Mesendoderm (in vitro differentiated cells): ENCODE results near the gene TXNIP.

ENCODE experiments used
- DNase-seq: peaks from one replicate; pipeline ENCODE4 v3.0.0; 2013
- H2AK5ac ChIP-seq: 2 replicates; pipeline ENCODE4 v1.6.1; 2013; ENCODE audit warnings: low read length, inconsistent platforms
- H2BK120ac ChIP-seq: 2 replicates; pipeline ENCODE4 v1.6.1; 2013; ENCODE audit warnings: low read depth, mild to moderate bottlenecking, low read length, moderate library complexity, mixed read lengths
- H2BK15ac ChIP-seq: replicated peaks from 2 replicates; pipeline ENCODE4 v1.6.1; 2013; ENCODE audit warnings: low read depth, mild to moderate bottlenecking, moderate library complexity
- H2BK5ac ChIP-seq: 2 replicates; pipeline ENCODE4 v1.6.1; 2013; ENCODE audit warnings: low read length, inconsistent platforms
- H3K18ac ChIP-seq: 2 replicates; pipeline ENCODE4 v1.6.1; 2013; ENCODE audit warnings: mild to moderate bottlenecking, low read length, mixed read lengths
- H3K23ac ChIP-seq: one replicate; pipeline ENCODE4 v1.6.1; 2013; ENCODE audit warnings: low read length
- H3K27ac ChIP-seq: 2 replicates; pipeline ENCODE4 v1.5.1; 2013; ENCODE audit warnings: low read depth, mild to moderate bottlenecking, inconsistent platforms, low read length, moderate library complexity
- H3K27me3 ChIP-seq: 2 replicates; pipeline ENCODE4 v1.6.1; 2013; ENCODE audit warnings: low read length, control low read depth, mild to moderate bottlenecking, inconsistent platforms; ENCODE audit not compliant: insufficient read depth, poor library complexity
- H3K36me3 ChIP-seq: 2 replicates; pipeline ENCODE4 v1.6.1; 2013; ENCODE audit warnings: low read length, inconsistent platforms; ENCODE audit not compliant: control insufficient read depth, insufficient read depth
- H3K4ac ChIP-seq: one replicate; pipeline ENCODE4 v1.6.1; 2013; ENCODE audit warnings: low read depth, mild to moderate bottlenecking, low read length, moderate library complexity
- H3K4me1 ChIP-seq: 2 replicates; pipeline ENCODE4 v1.6.1; 2013; ENCODE audit warnings: low read depth, low read length, inconsistent platforms; ENCODE audit not compliant: control insufficient read depth
- H3K4me2 ChIP-seq: 2 replicates; pipeline ENCODE4 v1.6.1; 2013; ENCODE audit warnings: low read length
- H3K4me3 ChIP-seq: 2 replicates; pipeline ENCODE4 v1.5.1; 2013; ENCODE audit warnings: mild to moderate bottlenecking, low read length
- H3K56ac ChIP-seq: one replicate; pipeline ENCODE4 v1.6.1; 2013; ENCODE audit warnings: low read length
- H3K79me1 ChIP-seq: 2 replicates; pipeline ENCODE4 v1.6.1; 2013; ENCODE audit warnings: low read length, inconsistent platforms
- H3K79me2 ChIP-seq: 2 replicates; pipeline ENCODE4 v1.6.1; 2013; ENCODE audit warnings: mild to moderate bottlenecking, low read length; ENCODE audit not compliant: control insufficient read depth, insufficient read depth
- H3K9ac ChIP-seq: 2 replicates; pipeline ENCODE4 v1.6.1; 2013; ENCODE audit warnings: low read length, inconsistent platforms
- H4K5ac ChIP-seq: one replicate; pipeline ENCODE4 v1.6.1; 2013; ENCODE audit warnings: low read length
- H4K8ac ChIP-seq: one replicate; pipeline ENCODE4 v1.6.1; 2013; ENCODE audit warnings: low read depth, mild to moderate bottlenecking, control low read depth, low read length, moderate library complexity
- WGBS: extraction: QIAGEN DNeasy Blood & Tissue Kit; methylation state at CpG from one replicate; pipeline ENCODE4 v1.1.7; 2013; ENCODE audit warnings: low lambda C conversion rate, missing lambda C conversion rate; ENCODE audit not compliant: insufficient coverage; ENCODE audit errors: extremely low coverage; 5-methylcytosine and 5-hydroxymethylcytosine counted together

Gene TXNIP

GRCh38 chr1:145991735-145992412 is 4.5 kb downstream of the TXNIP start:
- H3K56ac ChIP-seq = no peak overlapping the region
- no peak overlapping the region for H3K9ac ChIP-seq
- no peak overlapping the region for H3K23ac ChIP-seq
- no peak overlapping the region for H2BK5ac ChIP-seq
- no peak overlapping the region for H3K4me3 ChIP-seq
- no peak overlapping the region for H3K18ac ChIP-seq
- WGBS = no CpG with 5 or more reads among the region's 10 CpGs
- no peaks in the 10 kb centered on the region for H3K79me2 ChIP-seq
- H4K8ac ChIP-seq = no peak overlapping the region
- peaks cover 1% of the 10 kb centered on the region for H3K4me1 ChIP-seq
- no peak for DNase-seq
- no peak overlapping the region for H3K27ac ChIP-seq
- H3K36me3 ChIP-seq = no peaks in the 10 kb centered on the region
- no peak overlapping the region for H2BK15ac ChIP-seq
- no peaks in the 10 kb centered on the region for H3K79me1 ChIP-seq
- H3K4me2 ChIP-seq = no peak overlapping the region
- H2BK120ac ChIP-seq = no peak overlapping the region
- H3K4ac ChIP-seq = no peak overlapping the region
- no peaks in the 10 kb centered on the region for H3K27me3 ChIP-seq
- H2AK5ac ChIP-seq = no peak overlapping the region
- no peak overlapping the region for H4K5ac ChIP-seq

- H3K18ac ChIP-seq = no peak overlapping the region
- no peak overlapping the region for H3K4me2 ChIP-seq
- H3K56ac ChIP-seq = peak overlapping the region; percentile 25
- H3K4ac ChIP-seq = no peak overlapping the region
- no peak overlapping the region for H2BK120ac ChIP-seq
- DNase-seq = peak; percentile 67
- WGBS = 100% methylated on average over 1 of the region's 7 CpGs
- H3K79me2 ChIP-seq = no peaks in the 10 kb centered on the region
- H3K4me1 ChIP-seq = peaks cover under 1% of the 10 kb centered on the region
- no peaks in the 10 kb centered on the region for H3K36me3 ChIP-seq
- no peak overlapping the region for H2BK5ac ChIP-seq
- H4K8ac ChIP-seq = no peak overlapping the region
- no peaks in the 10 kb centered on the region for H3K27me3 ChIP-seq
- no peak overlapping the region for H4K5ac ChIP-seq
- H3K27ac ChIP-seq = no peak overlapping the region
- H3K4me3 ChIP-seq = no peak overlapping the region
- H2AK5ac ChIP-seq = no peak overlapping the region
- no peaks in the 10 kb centered on the region for H3K79me1 ChIP-seq
- H2BK15ac ChIP-seq = no peak overlapping the region
- no peak overlapping the region for H3K9ac ChIP-seq
- no peak overlapping the region for H3K23ac ChIP-seq
Observed at GRCh38 chr1:145990249-145990855, 6.0 kb downstream of the TXNIP start.

GRCh38 chr1:145988773-145989172 is 7.6 kb downstream of the TXNIP start:
- Histone ChIP-seq H3K79me2 (no peaks in the 10 kb centered on the region), H2BK15ac (no peak overlapping the region), H3K79me1 (no peaks in the 10 kb centered on the region), H2BK120ac (no peak overlapping the region), H4K5ac (no peak overlapping the region), H3K9ac (no peak overlapping the region), H3K18ac (no peak overlapping the region), H3K36me3 (no peaks in the 10 kb centered on the region), H3K23ac (no peak overlapping the region), H3K27me3 (no peaks in the 10 kb centered on the region), H2BK5ac (no peak overlapping the region), H3K4me3 (no peak overlapping the region), H4K8ac (no peak overlapping the region), H2AK5ac (no peak overlapping the region), H3K4me2 (no peak overlapping the region), H3K4ac (no peak overlapping the region), H3K27ac (no peak overlapping the region), H3K4me1 (peaks cover 2% of the 10 kb centered on the region), H3K56ac (no peak overlapping the region)
- no peak for DNase-seq
- no CpG with 5 or more reads among the region's 5 CpGs for WGBS

GRCh38 chr1:145987926-145988325 is 8.5 kb downstream of the TXNIP start:
- DNase-seq = no peak
- WGBS = no CpG with 5 or more reads among the region's 1 CpG

GRCh38 chr1:145986551-145986950 is 9.8 kb downstream of the TXNIP start:
- H3K23ac ChIP-seq = no peak overlapping the region
- no peak overlapping the region for H3K4me3 ChIP-seq
- H2AK5ac ChIP-seq = no peak overlapping the region
- H3K36me3 ChIP-seq = no peaks in the 10 kb centered on the region
- no peak overlapping the region for H4K8ac ChIP-seq
- WGBS = no CpG with 5 or more reads among the region's 6 CpGs
- no peak overlapping the region for H3K27ac ChIP-seq
- H3K4me2 ChIP-seq = no peak overlapping the region
- H3K4me1 ChIP-seq = peaks cover 2% of the 10 kb centered on the region
- no peak overlapping the region for H4K5ac ChIP-seq
- no peaks in the 10 kb centered on the region for H3K79me1 ChIP-seq
- no peak for DNase-seq
- no peak overlapping the region for H2BK5ac ChIP-seq
- H3K56ac ChIP-seq = no peak overlapping the region
- H3K9ac ChIP-seq = no peak overlapping the region
- H3K27me3 ChIP-seq = no peaks in the 10 kb centered on the region
- H3K18ac ChIP-seq = no peak overlapping the region
- no peak overlapping the region for H3K4ac ChIP-seq
- no peak overlapping the region for H2BK15ac ChIP-seq
- no peaks in the 10 kb centered on the region for H3K79me2 ChIP-seq
- H2BK120ac ChIP-seq = no peak overlapping the region

More at GRCh38 chr1:145987926-145988325, 8.5 kb downstream of the TXNIP start:
- H4K8ac ChIP-seq = no peak overlapping the region
- no peaks in the 10 kb centered on the region for H3K79me2 ChIP-seq
- H3K18ac ChIP-seq = no peak overlapping the region
- no peak overlapping the region for H3K56ac ChIP-seq
- H2BK15ac ChIP-seq = no peak overlapping the region
- no peak overlapping the region for H3K9ac ChIP-seq
- H3K4ac ChIP-seq = no peak overlapping the region
- no peak overlapping the region for H4K5ac ChIP-seq
- no peak overlapping the region for H3K23ac ChIP-seq
- peaks cover 2% of the 10 kb centered on the region for H3K4me1 ChIP-seq
- no peak overlapping the region for H2BK5ac ChIP-seq
- no peaks in the 10 kb centered on the region for H3K36me3 ChIP-seq
- no peaks in the 10 kb centered on the region for H3K79me1 ChIP-seq
- no peaks in the 10 kb centered on the region for H3K27me3 ChIP-seq
- H2AK5ac ChIP-seq = no peak overlapping the region
- H3K4me3 ChIP-seq = no peak overlapping the region
- no peak overlapping the region for H3K27ac ChIP-seq
- no peak overlapping the region for H2BK120ac ChIP-seq
- H3K4me2 ChIP-seq = no peak overlapping the region
